ENCODE measurements around the gene SPSB1. TPM values are rescaled to one million over a fixed set of nuclear protein-coding genes. Genes with fewer than 3 reads are reported as not detected.

Gene SPSB1
- total RNA-seq, 2 donors from 2014 or later, result 29.0 to 57.1 TPM

GRCh38 chr1:9251501-9251900 is 41.2 kb upstream of the SPSB1 start:
- Histone ChIP-seq H3K27ac (peak overlapping the region; percentile 72 to 82), H3K4me1 (replicated peaks) (peaks cover 20% of the 10 kb centered on the region), H3K4me3 (no peak overlapping the region), H3K27me3 (replicated peaks; ENCODE audit: insufficient read depth) (no peaks in the 10 kb centered on the region), H3K9me3 (no peaks in the 10 kb centered on the region), H3K36me3 (no peaks in the 10 kb centered on the region)
- no peak for DNase-seq (ENCODE audit: low spot score)
- TF ChIP-seq POLR2AphosphoS5 (IDR thresholded peaks at IDR 0.05) (no peak), POLR2A (IDR thresholded peaks at IDR 0.05) (no peak)
- TF ChIP-seq, protein P1, sequence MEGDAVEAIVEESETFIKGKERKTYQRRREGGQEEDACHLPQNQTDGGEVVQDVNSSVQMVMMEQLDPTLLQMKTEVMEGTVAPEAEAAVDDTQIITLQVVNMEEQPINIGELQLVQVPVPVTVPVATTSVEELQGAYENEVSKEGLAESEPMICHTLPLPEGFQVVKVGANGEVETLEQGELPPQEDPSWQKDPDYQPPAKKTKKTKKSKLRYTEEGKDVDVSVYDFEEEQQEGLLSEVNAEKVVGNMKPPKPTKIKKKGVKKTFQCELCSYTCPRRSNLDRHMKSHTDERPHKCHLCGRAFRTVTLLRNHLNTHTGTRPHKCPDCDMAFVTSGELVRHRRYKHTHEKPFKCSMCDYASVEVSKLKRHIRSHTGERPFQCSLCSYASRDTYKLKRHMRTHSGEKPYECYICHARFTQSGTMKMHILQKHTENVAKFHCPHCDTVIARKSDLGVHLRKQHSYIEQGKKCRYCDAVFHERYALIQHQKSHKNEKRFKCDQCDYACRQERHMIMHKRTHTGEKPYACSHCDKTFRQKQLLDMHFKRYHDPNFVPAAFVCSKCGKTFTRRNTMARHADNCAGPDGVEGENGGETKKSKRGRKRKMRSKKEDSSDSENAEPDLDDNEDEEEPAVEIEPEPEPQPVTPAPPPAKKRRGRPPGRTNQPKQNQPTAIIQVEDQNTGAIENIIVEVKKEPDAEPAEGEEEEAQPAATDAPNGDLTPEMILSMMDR (IDR thresholded peaks at IDR 0.05), result no peak
- WGBS, result 48% methylated on average over 6 of the region's 6 CpGs
- intact Hi-C loops (cut with DNase I), result no loop called here

GRCh38 chr1:9253004-9253403 is 39.7 kb upstream of the SPSB1 start:
- H3K4me3 ChIP-seq, result no peak overlapping the region
- WGBS, result 44% methylated on average over 8 of the region's 8 CpGs
- H3K4me1 ChIP-seq (replicated peaks), result peaks cover 20% of the 10 kb centered on the region
- H3K27me3 ChIP-seq (replicated peaks; ENCODE audit: insufficient read depth), result no peaks in the 10 kb centered on the region
- intact Hi-C loops (cut with DNase I), result no loop called here
- TF ChIP-seq, protein P1 (IDR thresholded peaks at IDR 0.05), result no peak
- no peak for TF ChIP-seq POLR2AphosphoS5 (IDR thresholded peaks at IDR 0.05)
- no peak for TF ChIP-seq POLR2A (IDR thresholded peaks at IDR 0.05)
- DNase-seq (ENCODE audit: low spot score), result no peak
- H3K36me3 ChIP-seq, result no peaks in the 10 kb centered on the region
- no peaks in the 10 kb centered on the region for H3K9me3 ChIP-seq
- H3K27ac ChIP-seq, result peak overlapping the region in 1 of 2 donors; percentile 82

DNA sequence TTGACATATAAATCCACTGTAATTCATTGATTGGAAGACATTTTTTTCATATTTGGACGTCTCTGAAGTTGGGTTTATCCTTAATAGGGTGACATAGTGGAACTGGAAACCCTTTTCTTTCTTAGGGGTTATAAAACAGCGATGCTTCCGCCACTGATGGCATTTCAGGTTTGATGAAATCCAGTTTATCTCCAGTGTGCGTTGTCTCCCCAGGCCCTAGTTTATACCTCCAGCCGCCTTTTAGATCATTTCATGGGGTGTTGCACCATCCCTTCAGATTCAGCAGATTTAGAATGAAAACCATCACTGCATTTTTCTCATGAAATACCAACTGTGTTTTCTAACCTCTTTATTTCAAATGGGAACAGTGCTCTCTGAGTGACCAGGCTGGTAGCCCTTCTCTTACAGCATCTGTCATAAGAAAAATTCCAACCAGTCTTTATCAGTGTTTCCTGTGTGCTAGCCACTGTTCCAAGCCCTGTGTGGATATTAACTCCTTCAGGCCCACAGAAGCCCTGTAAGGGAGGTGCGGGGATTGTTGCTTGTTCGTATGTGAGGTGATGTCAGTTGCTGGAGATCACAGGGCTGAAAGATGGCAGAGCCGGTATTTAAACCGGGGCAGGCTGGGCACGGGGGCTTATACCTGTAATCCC is 39.1 kb upstream of the SPSB1 start:
- DNase-seq (ENCODE audit: low spot score), result no peak
- no peak for TF ChIP-seq POLR2A (IDR thresholded peaks at IDR 0.05)
- TF ChIP-seq, protein P1 (IDR thresholded peaks at IDR 0.05), result no peak
- no peak for TF ChIP-seq POLR2AphosphoS5 (IDR thresholded peaks at IDR 0.05)
- Histone ChIP-seq H3K9me3 (no peaks in the 10 kb centered on the region), H3K27me3 (replicated peaks; ENCODE audit: insufficient read depth) (no peaks in the 10 kb centered on the region), H3K4me3 (no peak overlapping the region), H3K4me1 (replicated peaks) (peaks cover 20% of the 10 kb centered on the region), H3K36me3 (no peaks in the 10 kb centered on the region), H3K27ac (no peak overlapping the region)
- intact Hi-C loops (cut with DNase I), result no loop called here
- WGBS, result 64% methylated on average over 10 of the region's 10 CpGs

DNA sequence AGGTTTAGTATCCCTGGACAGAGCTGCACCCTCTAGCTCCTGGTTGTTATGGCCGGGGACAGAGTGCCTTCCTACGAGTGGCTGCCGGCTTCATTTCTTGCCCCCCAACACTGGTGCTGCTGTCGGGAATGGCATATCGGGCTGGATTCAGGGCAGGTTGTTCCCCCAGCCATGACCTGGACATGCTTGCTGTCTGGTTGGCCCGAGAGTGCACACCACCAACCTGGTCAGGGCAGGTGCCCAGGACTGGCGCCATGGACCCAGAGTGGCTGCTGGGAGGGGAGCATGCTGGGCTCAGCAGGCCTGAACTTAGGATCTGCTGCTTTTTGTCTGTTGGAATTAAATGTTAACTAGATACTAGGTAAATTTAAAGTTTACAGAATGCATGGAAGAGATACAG is 36.4 kb upstream of the SPSB1 start:
- Histone ChIP-seq H3K4me1 (replicated peaks) (peaks cover 4% of the 10 kb centered on the region), H3K36me3 (no peaks in the 10 kb centered on the region), H3K27me3 (replicated peaks; ENCODE audit: insufficient read depth) (no peaks in the 10 kb centered on the region), H3K27ac (no peak overlapping the region), H3K9me3 (no peaks in the 10 kb centered on the region), H3K4me3 (no peak overlapping the region)
- TF ChIP-seq, protein P1 (IDR thresholded peaks at IDR 0.05), result no peak
- no peak for TF ChIP-seq POLR2AphosphoS5 (IDR thresholded peaks at IDR 0.05)
- WGBS, result 90% methylated on average over 7 of the region's 7 CpGs
- intact Hi-C loops (cut with DNase I), result no loop called here
- DNase-seq (ENCODE audit: low spot score), result no peak

DNA sequence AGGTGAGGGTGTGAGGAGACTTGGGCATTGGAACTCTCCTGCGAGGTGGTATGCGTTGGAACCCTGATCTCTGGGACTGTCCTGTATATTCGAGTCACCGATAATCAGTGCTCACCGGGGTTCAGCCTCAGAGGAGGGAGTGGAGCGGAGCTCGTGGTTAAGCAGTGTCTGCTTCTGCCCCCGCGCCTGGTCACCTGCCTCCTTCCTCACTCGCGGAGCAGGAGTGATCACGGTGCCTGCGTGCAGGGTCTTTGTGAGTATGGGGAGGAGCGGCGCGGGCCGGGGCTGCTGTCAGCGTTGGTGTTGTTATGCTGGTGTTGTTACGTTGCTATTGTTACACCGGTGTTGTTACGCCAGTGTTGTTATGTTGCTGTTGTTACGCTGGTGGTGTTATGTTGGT is 34.8 kb upstream of the SPSB1 start:
- TF ChIP-seq, protein P1 (IDR thresholded peaks at IDR 0.05), result no peak
- no peak for TF ChIP-seq POLR2A (IDR thresholded peaks at IDR 0.05)
- TF ChIP-seq POLR2AphosphoS5 (IDR thresholded peaks at IDR 0.05), result no peak
- H3K4me3 ChIP-seq, result no peak overlapping the region
- peaks cover 4% of the 10 kb centered on the region for H3K4me1 ChIP-seq (replicated peaks)
- H3K9me3 ChIP-seq, result no peaks in the 10 kb centered on the region
- H3K27ac ChIP-seq, result no peak overlapping the region
- intact Hi-C loops (cut with DNase I), result no loop called here
- DNase-seq (ENCODE audit: low spot score), result no peak
- 94% methylated on average over 22 of the region's 22 CpGs for WGBS
- no peaks in the 10 kb centered on the region for H3K27me3 ChIP-seq (replicated peaks; ENCODE audit: insufficient read depth)
- peaks cover under 1 to 10% of the 10 kb centered on the region in 2 donors for H3K36me3 ChIP-seq

All from prostate gland (tissue), 2 donors.